Stimulated activated CD4-positive, alpha-beta T cell treated with anti-CD3 and anti-CD28 coated beads, Interleukin-2, amount 100 ng/mL, for 48 hours (primary cell): ENCODE data around the gene ANKRD22.
"Not testable (repeated sequence)": the region's sequence is repeated elsewhere in the genome, so short reads cannot be mapped to it uniquely, and the experiment has no call there.

Experiments used
- DNase-seq, 2 donors: peaks; one replicate each; pipeline ENCODE4 v3.0.0-alpha.2; 2020

The ANKRD22 gene

DNA sequence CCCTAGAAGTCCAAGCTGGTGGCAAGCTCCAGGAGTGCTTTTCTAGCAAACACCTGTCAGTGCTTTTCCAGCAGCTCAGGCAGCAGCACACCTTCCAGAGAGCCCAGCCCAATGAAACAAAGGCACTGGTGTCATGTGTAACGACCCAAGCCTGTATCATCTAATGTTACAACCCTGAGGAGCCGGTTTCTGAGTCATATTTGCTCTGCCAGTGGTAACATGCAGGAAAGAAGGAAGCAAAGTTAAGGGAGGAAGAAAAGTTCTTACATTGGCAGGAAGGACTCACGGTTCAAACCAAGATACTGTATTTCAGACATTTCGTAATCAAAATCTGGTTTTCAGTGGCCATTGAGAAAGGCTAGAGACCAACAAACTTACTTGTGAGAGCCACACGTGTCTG, at the start of gene ANKRD22:
Gene ANKRD22 (minus strand): TSS at position 139 of the 400 bp plus-strand sequence. CDS start 237 bp downstream, outside the sequence.
- DNase-seq = no peak

GRCh38 chr10:88899886-88900285, 48.2 kb upstream of the ANKRD22 start:
- DNase-seq = no peak

DNA sequence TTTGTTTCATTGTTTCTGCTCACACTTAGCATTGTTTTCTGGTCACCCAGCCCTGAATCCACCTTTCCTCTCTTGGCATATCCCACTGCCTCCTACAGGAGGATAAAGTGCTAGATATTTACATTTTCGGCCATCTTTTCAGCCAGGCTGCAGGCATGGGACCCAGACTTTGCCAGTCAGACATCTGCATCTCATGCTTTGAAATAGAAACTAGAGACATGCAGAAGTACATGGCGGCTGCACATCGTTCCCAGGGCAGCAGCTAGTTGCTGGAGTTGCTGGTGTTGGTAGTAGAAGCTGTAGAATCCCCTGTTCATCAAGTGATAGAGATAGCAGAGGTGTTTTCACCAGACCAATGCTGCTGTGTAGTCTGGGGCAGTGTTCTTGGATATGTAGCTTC, 47.1 kb upstream of the ANKRD22 start:
- DNase-seq = no peak

DNA sequence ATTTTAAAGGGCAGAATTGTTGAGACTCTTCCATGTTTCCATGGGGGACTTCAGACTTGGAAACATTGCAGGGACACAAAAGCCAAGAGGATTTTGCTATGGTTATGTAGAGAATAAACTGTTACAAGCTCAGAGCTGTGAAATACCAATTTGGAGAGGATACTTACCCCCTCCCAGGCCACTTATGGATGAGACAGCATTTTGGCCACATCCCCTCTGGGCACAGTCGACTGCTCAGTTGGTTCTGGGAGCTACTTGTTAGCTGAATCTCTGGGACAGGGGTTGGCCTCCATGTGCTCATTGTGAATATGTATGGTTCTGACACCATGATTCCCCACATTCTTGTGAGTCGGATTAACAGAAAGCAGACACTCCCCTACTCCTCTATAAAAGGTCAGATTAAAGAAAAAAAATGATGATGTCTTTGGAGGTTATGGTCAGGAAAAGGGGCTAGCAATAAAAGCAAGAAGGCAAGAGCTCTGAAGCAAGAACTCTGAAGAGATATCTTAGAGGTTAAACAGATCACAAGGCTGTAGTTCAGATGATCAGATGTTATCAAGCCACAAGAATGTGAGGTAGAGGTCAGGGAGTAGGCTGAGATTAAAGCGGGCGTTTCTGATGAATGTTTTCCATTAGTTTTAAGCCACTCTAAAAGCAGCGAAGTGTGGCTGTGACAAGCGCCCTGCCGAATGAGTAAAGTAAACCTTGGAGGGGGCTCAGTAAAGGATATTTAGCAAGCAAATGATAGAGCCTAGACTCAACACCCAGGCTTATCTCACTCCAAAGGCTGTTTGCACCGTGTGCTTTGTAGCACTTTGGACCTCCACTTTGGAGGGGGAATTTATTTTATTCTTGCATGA, 45.6 kb upstream of the ANKRD22 start:
- no peak for DNase-seq

GRCh38 chr10:88896372-88896993, 44.8 kb upstream of the ANKRD22 start:
- no peak for DNase-seq

DNA sequence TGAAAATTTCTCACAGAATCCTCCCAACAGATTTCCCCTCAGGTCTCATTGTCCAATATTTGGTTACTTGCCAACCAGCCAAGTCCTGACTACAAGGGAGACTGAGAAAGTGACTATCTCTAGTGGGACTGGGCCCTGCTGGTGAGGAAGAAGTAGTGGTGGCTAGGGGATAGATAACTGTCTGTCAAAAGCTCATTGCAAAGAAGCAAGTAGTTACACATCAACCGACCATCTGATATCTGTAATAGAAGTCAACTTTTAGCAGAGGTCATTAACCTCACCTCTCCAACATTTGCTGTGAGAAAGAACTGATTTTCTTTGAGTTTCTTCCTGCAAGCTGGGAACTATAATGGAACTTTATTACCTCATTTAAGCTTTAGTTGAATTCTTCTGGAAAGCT, 43.6 kb upstream of the ANKRD22 start:
- DNase-seq = no peak

- DNase-seq = no peak
These were observed 42.0 kb upstream of the ANKRD22 start for GRCh38 chr10:88893611-88894010.

DNA sequence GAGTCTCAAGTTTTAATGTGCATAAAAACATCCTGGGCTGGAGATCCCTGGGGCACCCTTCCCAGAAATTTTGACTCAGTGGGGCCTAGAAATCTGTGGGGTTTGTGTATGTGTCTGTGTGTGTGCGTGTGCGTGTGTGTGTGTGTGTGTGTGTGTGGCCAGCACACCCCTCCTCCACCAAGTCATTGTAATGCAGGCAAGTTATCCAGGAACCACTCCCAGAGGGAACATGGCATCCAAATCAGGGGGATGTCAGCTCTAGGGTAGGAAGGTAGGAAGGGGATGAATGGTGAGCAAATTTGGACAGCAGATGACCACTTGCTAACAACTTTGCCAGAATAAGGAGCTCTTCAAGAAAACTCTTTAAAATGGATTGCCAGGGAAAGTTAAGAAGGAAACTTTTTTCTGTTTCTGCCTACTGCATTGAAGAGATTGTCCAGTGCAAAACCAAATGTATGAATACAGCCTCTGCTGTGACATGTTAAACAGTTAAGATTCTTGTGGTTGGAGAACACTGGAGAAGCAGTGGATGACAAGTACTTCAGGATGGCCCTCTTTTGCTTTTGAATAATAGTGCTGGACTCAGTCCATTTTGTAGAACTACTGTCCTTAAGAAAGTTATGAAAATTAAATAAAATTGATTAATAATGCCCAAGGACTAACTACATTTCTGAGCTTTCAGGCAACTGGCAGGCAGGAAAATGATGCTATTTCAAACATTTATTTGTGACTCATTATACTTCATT, 40.8 kb upstream of the ANKRD22 start:
- DNase-seq = no peak

GRCh38 chr10:88890681-88891381, 39.2 kb upstream of the ANKRD22 start:
- DNase-seq = no peak

DNA sequence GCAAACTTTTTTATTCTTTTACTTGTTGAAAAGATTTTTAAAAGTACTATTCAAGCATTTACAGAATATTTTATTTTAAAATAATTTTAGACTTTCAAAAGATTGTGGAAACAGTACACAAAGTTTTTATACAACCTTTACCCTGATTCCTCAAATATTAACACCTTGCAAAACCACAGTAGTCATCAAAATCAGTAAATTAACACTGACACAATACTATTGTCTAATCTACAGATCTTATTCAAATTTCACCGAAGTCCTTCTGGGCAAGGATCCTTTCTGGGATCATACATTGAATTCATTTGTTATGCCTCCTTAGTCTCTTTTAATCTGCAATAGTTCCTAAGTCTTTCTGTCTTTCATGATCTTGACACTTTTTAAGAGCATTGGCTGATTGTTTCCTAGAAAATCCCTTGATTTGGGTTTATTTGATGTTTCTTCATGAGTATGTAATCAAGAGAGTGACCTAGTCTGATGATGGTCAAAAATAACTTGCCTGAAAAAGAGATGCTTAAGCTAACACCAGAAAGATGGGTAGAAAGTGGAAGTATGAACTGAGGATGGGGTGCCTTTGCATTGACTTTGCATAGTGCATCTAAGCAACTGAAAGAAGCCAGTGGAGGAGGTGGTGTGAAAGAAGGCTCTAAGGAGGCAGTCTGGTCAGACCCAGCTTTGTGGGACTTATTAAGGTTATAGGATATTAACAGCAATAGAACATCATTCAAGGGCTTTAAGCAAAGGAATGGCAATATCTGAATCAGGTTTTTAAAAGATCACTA, 38.1 kb upstream of the ANKRD22 start:
- DNase-seq = no peak

DNA sequence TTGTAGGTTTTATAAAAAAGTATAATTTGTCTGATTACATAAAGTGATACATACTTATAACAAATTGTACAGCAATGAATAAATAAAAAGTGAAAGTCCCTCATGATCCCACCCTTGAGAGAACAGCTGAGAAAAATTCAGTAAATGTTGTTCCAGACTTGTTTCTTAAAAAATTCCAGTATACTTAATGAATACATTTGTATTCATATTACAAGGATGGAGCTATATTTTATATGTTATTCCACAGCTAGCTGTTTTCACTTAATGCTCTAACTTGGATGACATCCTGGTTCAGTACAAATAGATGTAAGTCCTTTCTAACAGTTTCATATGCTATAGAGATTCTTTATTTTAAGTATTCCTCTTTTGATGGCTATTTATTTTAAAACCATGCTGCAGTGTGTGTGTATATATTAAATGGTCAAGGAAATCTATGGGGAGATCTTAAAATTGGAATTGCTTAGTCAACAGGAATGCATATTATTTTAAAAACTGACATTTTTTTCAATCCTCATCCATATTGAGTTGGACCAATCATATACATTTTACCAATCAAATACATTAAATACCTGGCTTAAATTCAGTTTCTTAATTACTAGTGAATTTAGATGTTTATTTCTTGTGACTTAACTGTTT, 37.3 kb upstream of the ANKRD22 start:
- no peak for DNase-seq

- DNase-seq = no peak
These were observed 34.9 kb upstream of the ANKRD22 start for GRCh38 chr10:88886557-88886956.

- DNase-seq = no peak
These were observed 31.8 kb upstream of the ANKRD22 start for GRCh38 chr10:88883448-88883809.

DNA sequence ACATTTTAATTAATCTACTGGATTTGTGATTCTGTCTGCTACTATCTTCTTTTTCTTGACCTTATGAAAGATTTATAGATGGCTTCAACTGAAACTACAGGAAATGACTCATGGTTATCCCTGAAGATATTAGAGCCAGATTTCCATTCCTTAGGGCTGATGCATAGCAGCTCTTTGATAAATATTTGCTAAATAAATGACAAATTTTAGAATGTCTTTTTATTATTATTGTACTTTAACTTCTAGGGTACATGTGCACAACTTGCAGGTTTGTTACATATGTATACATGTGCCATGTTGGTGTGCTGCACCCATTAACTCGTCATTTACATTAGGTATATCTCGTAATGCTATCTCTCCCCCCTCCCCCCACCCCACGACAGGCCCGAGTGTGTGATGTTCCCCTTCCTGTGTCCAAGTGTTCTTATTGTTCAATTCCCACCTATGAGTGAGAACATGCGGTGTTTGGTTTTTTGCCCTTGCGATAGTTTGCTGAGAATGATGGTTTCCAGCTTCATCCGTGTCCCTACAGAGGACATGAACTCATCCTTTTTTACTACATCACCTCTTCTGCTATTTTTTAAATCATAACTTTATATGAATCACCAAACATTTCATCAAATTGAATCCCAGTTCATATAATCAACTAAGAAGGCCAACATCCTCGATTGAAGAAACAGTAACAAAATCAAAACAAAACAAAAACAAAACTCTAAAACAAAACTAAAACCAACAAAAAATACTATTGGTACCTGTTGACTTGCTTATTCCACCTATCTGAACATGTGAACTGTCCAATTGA, 31.2 kb upstream of the ANKRD22 start:
- not testable (repeated sequence) for DNase-seq

GRCh38 chr10:88881922-88882645, 30.4 kb upstream of the ANKRD22 start:
- DNase-seq = no peak

DNA sequence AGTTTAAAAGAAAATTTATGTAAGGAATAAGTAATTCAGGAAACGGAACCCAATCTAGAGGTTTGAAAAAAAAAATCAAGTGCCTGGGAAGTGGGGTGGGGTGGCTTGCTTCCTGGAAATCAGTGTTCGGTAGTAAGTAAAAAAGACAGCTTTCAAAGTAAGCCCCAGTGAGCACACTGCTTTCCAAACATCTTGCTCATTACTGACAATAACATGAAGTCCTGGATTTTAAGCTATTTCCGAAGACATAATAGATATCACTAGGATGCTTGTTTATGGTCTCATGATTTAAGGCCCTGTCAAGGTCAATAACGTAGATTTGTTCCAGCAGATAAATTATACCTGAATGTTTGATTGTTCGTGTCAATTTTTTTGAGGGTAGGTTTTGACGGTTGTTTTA, 29.7 kb upstream of the ANKRD22 start:
- no peak for DNase-seq

- peak; percentile 57 for DNase-seq
These were observed 28.8 kb upstream of the ANKRD22 start for GRCh38 chr10:88880282-88881076.

DNA sequence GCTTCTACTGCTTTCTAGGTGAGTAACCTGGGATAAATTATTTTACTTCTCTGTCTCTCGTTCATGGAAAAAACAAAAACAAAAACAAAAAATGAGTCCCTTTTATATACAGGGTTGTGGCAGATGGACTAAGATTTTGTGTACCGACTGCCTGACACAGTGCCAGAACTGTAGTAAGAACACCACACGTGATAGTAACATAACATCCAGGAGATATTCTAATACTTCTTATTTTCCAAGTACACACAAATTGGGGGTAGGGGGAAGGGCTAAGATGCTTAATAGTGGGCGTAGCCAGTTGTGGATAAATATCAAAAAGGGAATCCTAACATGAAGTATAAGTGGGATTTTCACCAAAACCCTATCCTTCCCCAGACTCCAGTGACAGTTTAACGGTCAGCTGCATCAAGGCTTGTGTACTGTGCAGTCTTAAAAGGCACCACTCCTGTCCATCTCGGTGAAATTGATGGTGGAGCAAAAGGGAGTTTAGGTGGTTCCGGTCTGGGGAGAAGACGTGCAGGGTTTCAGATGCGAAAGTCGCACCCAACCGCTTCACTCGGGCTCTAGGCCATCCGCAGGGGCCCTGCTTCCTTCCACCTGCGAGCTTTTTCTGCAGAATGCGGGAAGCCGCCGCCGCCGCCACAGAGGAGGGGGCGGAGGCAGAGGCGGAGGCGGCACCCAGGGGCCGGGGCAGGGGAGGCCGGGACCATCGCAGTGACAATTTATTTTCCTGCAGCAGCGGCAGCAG, 28.1 kb upstream of the ANKRD22 start, which contains the start of gene STAMBPL1:
Gene STAMBPL1 (plus strand): TSS at position 712 of the 748 bp plus-strand sequence. CDS start 21,464 bp downstream, outside the sequence.
- peak; percentile 53 to 69 for DNase-seq
